Fibroblast of mammary gland (primary cell): Measurements from ENCODE around the gene ZNF398.

Experiments used
- DNase-seq: peaks from one replicate; pipeline ENCODE4 v3.0.0-alpha.2; 2010; ENCODE audit warnings: low read depth
- H3K4me3 ChIP-seq: 2 replicates; pipeline ENCODE4 v1.5.1; 2011; ENCODE audit warnings: low read depth, mild to moderate bottlenecking, low read length, moderate library complexity; ENCODE audit not compliant: control insufficient read depth
- CTCF ChIP-seq: conservative IDR thresholded peaks from 2 replicates; pipeline ENCODE4 v1.5.1; 2011; ENCODE audit warnings: low read depth, low read length, inconsistent platforms; ENCODE audit not compliant: control insufficient read depth, insufficient read depth

Gene ZNF398

GRCh38 chr7:149166630-149167352 is 19.5 kb downstream of the ZNF398 start:
- no peak overlapping the region for H3K4me3 ChIP-seq
- DNase-seq = no peak
- TF ChIP-seq CTCF = no peak

- no peak overlapping the region for H3K4me3 ChIP-seq
- DNase-seq = peak; percentile 32
- no peak for TF ChIP-seq CTCF
These were observed 24.8 kb downstream of the ZNF398 start for GRCh38 chr7:149171892-149172533.

- no peak overlapping the region for H3K4me3 ChIP-seq
- TF ChIP-seq CTCF = no peak
- no peak for DNase-seq
These were observed 25.3 kb downstream of the ZNF398 start for GRCh38 chr7:149172534-149172920.

- no peak for TF ChIP-seq CTCF
- no peak for DNase-seq
- H3K4me3 ChIP-seq = no peak overlapping the region
These were observed 27.9 kb downstream of the ZNF398 start for GRCh38 chr7:149175150-149175549.

- TF ChIP-seq CTCF = no peak
- H3K4me3 ChIP-seq = no peak overlapping the region
- no peak for DNase-seq
These were observed 32.0 kb downstream of the ZNF398 start for GRCh38 chr7:149179241-149179640.

- no peak for TF ChIP-seq CTCF
- no peak overlapping the region for H3K4me3 ChIP-seq
- no peak for DNase-seq
These were observed 33.6 kb downstream of the ZNF398 start for GRCh38 chr7:149180722-149181449.
